ACHN (cell line): ENCODE results near the gene SBSN.

ENCODE experiments used
- DNase-seq: peaks from one replicate; pipeline ENCODE4 v3.0.0-alpha.2; 2015
- in situ Hi-C: cut with HindIII; loops from 2 replicates; pipeline ENCODE4 v1.10.0; 2017; ENCODE audit warnings: low sequenced_read_pairs, low pct_ligation_motif_present, low pct_unique_long_range_greater_than_20kb

The SBSN gene, protein sequence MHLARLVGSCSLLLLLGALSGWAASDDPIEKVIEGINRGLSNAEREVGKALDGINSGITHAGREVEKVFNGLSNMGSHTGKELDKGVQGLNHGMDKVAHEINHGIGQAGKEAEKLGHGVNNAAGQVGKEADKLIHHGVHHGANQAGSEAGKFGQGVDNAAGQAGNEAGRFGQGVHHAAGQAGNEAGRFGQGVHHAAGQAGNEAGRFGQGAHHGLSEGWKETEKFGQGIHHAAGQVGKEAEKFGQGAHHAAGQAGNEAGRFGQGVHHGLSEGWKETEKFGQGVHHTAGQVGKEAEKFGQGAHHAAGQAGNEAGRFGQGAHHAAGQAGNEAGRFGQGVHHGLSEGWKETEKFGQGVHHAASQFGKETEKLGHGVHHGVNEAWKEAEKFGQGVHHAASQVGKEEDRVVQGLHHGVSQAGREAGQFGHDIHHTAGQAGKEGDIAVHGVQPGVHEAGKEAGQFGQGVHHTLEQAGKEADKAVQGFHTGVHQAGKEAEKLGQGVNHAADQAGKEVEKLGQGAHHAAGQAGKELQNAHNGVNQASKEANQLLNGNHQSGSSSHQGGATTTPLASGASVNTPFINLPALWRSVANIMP

DNA sequence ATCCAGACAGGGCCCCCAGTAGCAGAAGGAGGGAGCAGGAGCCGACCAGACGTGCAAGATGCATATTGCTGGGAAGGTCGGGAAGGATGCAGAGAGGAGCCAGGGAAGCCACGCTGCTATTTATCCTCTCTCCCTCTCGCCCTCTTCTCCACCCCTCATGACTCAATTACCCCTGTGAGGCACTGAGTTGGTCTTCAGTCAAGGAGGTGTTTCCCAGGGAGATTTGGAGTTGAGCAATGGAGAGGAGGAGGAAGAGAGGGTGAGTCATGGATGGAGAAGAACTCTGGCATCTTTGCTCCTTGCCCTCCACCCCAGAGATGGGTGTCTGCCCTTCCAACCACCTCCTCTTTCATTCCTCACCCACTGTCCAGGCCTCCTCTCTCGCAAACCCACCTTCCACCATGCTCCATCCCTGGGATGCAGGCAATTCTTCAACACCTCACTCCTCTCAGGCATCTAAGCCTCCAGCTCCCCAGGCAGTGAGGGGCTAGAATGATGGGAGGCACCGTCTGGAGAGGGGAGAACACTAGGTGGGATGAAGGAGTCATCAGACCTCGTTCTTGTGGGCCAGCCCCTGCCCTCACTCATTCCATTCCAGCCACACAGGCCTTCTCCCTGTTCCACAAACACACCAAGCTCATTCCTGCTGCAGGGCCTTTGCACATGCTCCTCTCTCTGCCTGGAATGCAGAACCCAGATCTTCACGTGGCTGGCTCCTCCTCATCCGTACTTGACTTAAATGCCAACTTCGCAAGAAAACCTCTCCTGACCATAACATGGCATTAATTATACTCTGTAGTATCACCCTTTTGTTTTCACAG is at the start of gene SBSN:
SBSN (minus strand) TSS at position 94 of the 821 bp plus-strand sequence; CDS start at position 64, 30 bp downstream.
- in situ Hi-C loops = no loop called here
- no peak for DNase-seq

GRCh38 chr19:35571406-35571965 is 43.4 kb upstream of the SBSN start:
- DNase-seq = no peak
- in situ Hi-C loops = no loop called here

GRCh38 chr19:35569281-35569781 is 41.2 kb upstream of the SBSN start:
- in situ Hi-C loops = no loop called here
- no peak for DNase-seq

- in situ Hi-C loops = no loop called here
- DNase-seq = no peak
Observed at GRCh38 chr19:35566738-35567137, 38.6 kb upstream of the SBSN start.

GRCh38 chr19:35565016-35565856 is 37.1 kb upstream of the SBSN start:
- DNase-seq = no peak
- in situ Hi-C loops = no loop called here

DNA sequence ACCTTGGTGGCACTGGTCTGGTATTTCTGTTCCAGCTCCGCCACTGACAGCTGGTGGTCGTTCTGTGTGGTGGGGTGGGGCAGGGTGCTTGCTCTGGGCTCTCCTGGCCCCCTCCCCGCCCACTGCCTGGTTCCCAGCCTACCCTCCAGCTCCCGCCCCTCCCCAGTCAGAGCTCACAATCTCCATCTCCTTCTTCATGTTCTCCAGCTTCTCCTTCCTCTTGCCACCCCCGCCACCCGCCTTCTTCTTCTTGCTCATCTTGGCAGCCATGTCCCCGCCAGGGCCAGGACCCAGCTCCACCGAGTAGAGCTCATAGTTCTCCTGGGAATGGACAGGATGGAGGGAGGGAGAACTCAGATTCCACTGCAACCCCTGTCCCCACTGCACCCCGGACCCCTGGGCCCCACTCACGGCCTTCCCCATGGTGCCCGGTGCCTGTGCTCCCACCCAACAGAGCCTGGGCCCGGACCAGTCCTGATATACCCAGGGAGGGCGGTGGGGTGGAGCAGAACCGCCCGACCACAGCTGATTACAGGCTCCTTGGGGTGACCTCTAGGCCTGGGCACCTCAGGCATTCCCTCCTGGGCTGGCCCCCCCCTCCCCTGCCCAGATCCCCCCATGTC is 35.2 kb upstream of the SBSN start, which contains the start of gene ATP4A:
ATP4A (minus strand) TSS at position 452 of the 623 bp plus-strand sequence; CDS start at position 423, 29 bp downstream.
- in situ Hi-C loops = no loop called here
- no peak for DNase-seq

- in situ Hi-C loops = no loop called here
- DNase-seq = no peak
Observed at GRCh38 chr19:35562776-35563175, 34.7 kb upstream of the SBSN start.

- in situ Hi-C loops = no loop called here
Observed at GRCh38 chr19:35562336-35562735, 34.2 kb upstream of the SBSN start.

DNA sequence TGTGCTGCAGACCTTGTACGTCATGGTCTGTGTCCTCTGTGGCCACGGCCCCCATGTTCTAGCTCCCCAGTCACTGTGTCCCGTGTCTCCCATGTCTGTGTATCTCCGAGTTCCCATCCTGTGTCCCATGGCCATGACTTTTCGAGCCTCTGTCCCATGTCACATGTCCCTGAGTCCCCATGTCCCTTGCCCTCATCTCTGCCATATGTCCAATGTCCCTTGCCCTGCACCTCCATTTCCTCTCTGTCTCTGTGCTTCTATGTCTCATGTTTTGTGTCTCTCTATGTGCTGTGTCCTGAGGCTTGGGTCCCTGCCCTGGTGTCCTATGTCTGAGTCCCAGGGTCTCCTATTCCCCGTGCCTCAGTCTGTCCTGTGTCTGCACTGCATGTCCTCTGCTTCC is 33.3 kb upstream of the SBSN start:
- in situ Hi-C loops = no loop called here
- DNase-seq = no peak

More at GRCh38 chr19:35562336-35562735, 34.2 kb upstream of the SBSN start:
- no peak for DNase-seq

DNA sequence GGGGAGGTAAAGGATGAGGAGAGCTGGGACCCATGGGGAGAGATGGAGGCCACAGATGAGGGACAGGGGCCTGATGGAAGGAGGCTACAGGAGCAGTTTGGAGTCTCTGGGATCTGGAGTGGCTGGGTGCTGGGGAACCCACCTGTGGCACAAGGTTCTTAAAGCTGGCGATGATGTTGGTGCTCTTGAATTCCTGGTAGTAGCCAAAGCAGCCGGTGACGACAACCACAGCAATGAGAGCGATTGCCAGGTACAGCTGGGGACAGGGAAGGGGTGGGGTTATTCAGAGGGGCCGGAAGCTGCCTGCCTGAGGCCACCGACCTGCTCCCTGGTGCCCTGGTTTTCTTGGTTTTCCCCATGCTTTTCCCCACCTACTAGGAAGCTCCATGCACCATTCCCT is 32.6 kb upstream of the SBSN start:
- in situ Hi-C loops = no loop called here
- no peak for DNase-seq

DNA sequence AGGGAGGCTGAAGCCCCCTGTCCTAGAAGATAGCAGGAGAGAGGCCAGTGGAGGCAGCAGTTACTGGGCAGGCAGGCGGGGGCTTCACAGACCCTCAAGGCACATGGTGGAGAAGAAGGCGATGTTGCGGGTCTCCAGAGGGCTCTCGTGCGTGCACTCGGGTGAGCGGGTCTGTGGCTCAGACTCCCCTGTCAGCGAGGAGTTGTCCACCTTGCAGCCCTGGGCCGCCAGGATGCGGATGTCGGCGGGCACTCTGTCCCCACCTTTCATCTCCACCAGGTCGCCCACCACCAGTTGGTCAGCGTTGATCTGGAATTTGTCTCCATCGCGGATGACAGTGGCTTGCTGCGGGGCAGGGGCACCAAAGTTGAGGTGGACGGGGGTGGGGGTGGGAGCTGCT is 32.2 kb upstream of the SBSN start:
- no peak for DNase-seq
- in situ Hi-C loops = no loop called here

DNA sequence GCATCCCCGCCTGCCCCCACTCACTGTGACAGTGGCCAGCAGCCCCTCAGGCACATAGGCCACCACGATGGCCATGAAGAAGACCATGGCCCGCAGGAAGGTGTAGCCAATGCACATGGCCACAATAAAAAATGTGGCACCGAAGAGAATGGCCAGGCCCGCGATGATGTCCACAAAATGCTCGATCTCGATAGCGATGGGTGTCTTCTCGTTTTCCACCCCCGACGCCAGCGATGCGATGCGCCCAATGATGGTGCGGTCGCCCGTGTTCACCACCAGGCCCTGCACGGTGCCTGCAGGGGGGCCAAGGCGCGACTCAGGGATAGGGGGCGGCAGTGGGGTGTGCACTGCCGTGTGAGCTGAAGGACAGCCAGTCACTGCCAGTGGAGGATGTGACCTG is 31.7 kb upstream of the SBSN start:
- in situ Hi-C loops = no loop called here

DNA sequence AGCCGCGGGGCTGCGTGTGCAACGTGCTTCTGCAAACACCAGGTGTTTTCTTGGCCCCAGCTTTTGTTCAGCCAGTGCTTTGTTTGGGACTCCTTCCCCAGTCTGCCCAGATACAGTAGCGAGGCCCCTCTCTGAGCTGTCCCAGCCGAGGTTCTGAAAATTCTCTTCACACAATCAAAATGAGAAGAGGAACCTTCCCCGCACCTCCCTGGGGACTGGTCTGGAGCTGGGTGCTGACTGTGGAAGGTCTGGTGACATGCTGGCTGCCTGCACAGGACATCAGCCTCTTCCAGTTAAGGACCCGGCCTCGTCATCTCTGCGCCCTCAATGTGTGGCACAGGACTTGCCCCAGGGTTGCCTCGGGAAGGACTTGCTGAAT is 31.2 kb upstream of the SBSN start:
- no peak for DNase-seq
- in situ Hi-C loops = no loop called here

More for the DNA sequence above, 31.7 kb upstream of the SBSN start:
- DNase-seq = no peak

DNA sequence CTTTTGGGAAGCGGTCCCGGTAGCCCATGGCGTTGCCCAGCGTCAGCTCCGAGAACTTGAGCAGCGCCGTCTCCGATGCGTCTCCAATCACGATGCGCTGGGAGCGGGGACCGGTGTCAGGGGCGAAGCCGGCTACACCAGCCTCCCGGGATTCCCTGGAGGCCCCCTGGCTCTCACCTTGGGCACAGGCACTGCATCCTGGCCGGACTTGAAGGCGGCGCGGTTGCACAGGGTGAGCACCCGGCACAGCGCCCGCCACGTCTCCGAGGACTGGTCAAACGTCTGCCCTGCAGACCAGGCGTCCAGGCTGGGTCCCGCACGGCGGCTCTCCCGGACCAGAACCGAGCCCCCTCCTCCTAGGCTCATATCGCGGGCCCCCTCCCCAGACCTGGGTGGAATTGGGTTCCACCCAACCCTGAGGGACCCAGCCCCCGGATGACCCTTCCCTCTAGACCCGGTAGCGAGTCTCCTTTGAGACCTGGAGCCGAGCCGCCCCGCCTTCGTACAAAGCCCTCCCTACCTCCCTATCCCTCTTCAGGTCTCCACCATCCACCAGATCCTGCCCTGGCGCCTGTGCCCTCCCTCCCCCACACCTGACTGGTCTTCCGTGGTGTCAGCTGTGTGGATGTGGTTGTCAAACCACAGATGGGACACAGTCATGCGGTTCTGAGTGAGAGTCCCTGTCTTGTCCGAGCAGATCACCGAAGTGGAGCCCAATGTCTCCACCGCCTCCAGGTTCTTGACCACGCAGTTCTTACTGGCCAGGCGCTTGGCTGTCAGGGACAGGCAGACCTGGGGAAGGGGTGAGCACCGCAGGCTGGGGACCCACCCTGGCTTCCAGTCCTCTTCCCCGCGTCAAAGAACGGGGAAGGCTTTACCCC is 30.5 kb upstream of the SBSN start:
- no peak for DNase-seq
- in situ Hi-C loops = no loop called here

DNA sequence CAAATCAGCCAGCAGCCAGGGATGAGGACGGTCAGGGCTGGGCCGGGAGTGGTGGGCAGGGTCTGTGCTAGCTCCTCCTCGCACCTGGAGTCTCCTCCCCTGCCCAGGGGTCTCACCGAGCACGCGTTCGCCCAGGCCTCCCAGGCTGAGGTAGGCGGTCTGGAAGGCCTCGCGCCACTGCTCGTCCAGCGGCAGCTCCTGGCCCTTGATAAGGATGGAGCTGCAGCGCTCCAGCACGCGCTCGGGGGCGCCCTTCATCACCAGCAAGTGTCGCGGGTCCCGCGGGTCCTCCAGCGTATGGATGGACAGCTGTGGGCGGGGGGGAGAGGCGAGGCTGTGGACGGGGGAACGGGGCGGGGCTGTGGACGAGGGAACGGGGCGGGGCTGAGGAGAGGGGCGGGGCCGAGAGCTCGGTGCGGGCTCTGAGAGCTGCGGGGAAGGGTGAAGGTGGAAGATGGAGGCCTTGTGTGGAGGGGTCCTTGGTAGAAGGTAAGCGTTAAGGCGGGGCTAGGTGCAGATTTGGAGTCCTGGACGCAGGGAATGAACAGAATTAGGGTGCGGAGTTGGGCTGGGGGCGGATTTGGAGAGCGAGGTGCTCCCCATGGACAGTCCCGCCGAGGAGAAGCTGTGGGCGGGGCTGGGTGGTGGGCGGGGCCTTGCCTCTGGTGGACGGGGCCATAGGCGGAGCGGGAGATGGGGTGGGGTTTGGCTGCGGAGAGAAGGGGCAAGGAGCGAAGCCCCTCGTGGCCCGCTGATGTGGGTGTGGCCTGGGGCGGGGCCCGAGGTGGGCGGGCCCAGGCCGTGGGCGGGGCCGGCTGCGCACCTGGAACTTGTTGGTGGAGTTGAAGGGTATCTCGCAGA is 29.7 kb upstream of the SBSN start:
- in situ Hi-C loops = no loop called here
- no peak for DNase-seq
